22Rv1 (cell line): ENCODE data around the gene EIF3K.

Source experiments
- ZFX ChIP-seq: fragments of 450-650 bp; IDR thresholded peaks from 2 replicates; pipeline ENCODE4 v1.6.1; 2017; ENCODE audit warnings: antibody characterized with exemption, borderline replicate concordance
- TF ChIP-seq, protein P1 (sequence below): fragments of 450-650 bp; IDR thresholded peaks from 2 replicates; pipeline ENCODE4 v1.5.1; 2017; ENCODE audit warnings: mild to moderate bottlenecking

DNA sequence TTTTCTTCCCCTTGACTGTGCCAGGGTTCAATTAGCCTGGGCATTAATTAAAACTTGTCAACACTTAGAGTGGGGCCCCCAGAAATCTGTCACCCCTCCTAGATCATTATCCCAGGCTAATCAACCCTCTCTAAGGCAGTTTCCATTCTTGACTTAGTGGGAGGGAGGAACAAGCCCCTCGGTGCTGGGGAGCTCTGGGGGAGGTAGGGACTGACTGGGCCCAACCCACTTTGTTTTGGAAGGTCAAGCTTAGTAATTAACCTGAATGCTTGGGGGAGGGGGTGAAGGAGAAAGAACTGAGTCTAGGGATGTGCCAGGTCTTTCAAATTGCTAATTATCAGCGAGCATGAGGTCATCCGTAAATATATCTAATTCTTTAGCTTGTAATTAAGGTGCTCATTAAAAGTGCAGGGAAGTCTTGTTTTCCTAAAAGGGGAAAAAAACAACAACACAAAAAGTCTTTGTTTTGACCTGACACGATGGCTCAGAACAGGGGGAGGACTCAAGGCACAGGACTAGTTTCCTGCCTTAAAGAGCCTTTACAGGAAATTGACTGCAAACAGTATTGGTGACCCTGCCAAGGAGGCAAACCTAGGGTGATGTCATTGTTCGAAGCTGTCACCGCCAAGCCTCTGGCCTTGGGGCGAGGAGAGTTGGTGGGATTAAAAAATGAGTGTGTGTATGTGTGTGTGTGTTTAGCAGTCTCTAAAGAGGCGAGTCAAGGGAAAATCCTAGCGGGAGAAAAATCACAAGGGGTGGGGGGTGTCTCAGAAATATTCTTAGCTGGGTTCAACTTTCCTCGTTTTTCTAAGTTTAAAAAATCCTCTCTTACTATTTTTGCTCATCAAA is 47.9 kb downstream of the EIF3K start:
- TF ChIP-seq, protein P1, sequence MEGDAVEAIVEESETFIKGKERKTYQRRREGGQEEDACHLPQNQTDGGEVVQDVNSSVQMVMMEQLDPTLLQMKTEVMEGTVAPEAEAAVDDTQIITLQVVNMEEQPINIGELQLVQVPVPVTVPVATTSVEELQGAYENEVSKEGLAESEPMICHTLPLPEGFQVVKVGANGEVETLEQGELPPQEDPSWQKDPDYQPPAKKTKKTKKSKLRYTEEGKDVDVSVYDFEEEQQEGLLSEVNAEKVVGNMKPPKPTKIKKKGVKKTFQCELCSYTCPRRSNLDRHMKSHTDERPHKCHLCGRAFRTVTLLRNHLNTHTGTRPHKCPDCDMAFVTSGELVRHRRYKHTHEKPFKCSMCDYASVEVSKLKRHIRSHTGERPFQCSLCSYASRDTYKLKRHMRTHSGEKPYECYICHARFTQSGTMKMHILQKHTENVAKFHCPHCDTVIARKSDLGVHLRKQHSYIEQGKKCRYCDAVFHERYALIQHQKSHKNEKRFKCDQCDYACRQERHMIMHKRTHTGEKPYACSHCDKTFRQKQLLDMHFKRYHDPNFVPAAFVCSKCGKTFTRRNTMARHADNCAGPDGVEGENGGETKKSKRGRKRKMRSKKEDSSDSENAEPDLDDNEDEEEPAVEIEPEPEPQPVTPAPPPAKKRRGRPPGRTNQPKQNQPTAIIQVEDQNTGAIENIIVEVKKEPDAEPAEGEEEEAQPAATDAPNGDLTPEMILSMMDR, result no peak
- no peak for TF ChIP-seq ZFX
